AG08396 (cell line): ENCODE data around the gene EHD1.

Source experiments
- DNase-seq: peaks from one replicate; pipeline ENCODE4 v3.0.0; 2012; ENCODE audit warnings: low spot score, mixed read lengths

EHD1 gene

DNA sequence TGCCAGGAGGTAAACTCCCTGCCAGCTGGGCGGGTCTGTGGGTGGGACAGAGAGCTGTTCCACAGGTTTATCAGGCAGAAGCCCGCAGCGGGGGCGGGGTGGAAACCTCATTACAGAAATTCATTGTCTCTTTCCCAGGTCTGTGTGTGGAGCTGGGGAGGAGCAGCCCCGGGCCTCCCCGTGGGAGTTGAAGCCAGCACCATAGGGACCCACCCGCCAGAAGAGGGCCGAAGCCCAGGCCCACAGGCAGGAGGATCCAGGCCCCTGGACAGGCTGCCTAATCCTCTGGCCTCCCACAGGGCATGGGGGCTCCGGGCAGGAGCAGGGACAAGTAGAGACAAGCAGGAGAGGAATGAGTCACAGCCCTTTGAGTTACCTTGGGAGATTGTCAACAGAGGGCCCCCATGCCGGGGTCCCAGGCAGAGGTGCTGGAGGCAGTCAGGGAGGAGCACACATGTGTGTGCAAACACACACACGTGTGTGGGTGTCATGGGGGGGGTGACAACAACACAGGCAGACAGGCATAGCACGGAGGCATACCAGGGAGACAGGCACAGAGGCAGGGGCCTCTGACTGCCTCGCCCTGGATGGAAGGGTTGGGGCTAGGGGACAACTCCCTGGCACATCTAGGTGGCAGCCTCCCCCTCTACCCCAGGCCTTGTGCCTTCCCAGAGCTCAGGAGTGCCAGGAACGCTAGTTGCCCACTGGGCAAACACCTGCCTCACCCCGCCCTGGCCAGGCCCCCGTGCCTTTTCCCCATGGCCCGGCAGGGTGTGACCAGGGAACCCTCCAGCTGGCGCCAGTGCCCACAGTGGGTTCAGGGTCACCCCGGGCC, 35.4 kb downstream of the EHD1 start:
- DNase-seq, result no peak

DNA sequence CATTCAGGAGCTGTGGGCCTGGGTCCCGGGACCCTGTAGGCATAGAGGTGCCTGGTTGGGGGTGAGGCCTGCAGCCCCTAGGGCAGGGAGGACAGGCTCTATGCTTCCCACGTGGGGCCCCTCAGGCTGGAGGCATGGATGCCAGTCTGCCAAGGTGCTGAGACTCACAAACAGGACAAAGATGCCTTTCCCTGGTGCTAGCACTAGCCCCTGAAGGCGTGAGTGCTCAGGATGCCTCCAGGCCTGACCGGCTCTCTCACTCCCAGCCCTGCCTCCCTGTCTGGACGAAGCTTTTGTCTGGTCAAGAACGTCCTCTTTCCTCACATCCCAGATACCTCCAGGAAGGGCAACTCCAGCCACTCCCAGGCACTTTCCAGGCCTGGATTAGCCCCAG, 36.1 kb downstream of the EHD1 start:
- no peak for DNase-seq

DNA sequence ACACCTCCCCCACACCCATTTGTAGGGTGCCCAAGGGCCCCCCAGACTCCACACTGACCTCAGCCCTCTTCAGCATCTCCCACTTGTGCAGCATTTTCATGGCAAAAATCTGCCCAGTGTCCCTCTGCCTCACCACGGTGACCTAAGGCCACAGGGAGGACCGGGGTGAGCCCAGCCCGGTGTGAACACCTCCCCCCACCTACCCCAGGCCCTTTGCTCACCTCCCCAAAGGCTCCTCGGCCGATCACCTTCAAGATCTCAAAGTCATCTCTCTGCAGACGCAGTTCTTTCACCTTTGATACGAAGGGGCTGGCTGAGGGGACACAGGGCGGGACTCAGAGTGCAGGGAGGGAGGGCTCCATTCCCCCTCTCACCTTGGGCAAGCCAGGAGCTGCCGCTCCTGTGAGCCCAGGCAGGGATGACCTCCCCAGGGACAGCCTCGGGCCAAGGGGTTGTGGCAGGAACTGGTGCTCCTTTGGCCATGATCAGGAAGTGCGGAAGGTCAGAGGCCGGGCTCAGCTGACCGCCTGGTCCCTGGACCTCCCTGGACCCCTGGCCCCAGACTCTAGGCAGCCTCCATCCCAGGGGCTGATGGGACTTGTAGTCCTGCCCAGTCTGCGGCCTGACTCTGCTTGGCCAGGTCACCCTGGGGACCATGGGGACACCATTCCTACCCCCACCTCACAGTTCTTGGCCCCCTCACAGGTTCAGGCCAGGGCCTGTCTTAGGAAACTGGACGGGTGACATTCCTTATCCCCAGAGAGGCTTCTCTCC, 36.6 kb downstream of the EHD1 start:
- DNase-seq, result no peak

DNA sequence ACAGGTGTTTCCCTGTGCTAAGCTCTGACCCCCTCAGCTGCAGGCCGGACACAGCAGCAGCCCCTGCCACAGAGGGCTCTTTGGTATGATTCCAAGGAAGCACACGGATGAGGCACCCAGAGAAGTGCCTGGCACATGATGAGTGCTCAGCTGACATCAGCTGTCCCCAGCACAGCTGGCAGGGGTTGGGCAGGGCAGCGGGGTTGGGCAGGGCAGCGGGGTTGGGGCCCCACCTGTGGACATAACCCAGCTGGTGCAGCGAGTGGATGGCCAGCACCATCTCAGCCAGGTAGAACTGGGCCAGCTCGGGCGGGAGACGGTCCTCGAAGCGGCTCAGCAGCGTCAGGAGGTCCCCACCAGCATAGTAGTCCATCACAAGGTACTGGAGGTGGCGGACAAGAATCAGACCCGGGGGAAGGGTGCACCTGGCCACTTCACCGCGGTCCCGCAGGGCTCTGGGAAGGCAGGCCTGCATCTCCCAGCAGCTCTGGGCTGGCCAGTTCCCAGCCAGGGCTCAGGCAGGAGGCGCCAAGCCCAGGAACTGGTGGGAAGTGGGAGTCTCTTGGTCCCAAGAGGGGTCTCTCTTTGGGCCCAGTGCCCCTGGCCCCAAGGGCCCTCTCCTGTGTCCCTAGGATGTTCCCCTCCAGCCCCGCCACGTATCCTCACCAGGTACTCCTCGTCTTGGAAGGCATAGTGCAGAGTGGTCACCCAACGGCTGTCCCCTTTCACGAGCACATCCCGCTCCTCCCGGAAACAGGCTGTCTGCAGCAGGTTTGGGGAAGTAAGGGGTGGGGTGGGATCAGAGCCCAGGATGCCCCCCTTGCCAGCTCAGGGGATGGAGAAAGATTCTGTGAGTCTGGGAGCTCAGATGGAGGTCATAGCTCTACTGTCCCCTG, 38.3 kb downstream of the EHD1 start:
- no peak for DNase-seq

DNA sequence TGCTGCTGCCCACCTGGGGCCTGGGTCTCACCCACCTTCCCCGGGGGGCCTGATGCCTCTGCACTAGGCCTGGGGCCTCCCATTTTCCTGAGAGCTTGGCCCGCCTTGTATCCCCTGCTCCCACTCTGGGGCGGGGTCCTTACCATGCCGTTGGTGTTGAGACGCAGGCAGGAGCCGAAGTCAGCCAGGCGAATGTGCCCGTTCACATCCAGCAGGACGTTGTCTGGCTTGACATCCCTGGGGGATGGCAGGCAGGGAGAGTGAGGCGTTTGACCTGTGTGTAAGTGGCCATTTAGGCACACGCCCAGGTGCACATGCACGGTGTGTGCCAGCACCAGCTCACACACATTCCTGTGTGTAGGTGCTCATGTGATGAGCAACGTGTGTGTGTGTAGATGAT, 39.1 kb downstream of the EHD1 start:
- DNase-seq, result no peak

DNA sequence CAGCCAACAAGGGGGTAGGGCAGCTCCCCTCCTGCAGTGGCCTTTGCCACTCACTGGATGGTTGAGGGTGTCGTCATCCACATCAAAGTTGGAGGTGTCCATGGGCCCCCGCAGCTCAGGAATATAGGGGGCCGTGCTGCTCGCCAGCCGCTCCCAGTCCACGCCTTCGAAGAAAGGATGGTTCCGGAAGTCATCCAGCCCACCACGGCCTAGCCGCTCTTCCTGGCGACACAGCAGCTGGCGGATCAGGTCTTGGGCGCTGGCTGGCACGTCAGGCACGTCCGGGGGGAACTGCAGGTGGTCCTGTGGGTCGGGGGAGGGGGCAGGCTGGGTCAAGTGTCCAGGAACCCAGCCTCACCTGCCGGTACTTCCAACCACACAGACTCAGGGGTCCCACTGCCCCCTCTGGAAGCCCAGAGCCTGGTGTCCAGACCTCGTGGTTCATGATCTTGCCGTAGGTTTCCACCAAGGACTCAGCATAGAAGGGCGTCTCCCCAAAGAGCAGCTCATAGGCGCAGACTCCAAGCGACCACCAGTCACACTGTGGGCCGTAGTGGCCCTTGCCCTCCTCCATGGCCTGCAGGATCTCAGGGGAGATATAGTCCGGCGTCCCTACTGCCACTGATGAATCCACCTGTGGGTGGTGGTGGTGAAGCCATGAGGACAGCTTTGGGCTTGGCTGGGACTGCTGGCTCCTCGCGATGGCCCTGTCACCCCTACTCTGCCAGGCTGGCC, 39.7 kb downstream of the EHD1 start:
- DNase-seq, result no peak

DNA sequence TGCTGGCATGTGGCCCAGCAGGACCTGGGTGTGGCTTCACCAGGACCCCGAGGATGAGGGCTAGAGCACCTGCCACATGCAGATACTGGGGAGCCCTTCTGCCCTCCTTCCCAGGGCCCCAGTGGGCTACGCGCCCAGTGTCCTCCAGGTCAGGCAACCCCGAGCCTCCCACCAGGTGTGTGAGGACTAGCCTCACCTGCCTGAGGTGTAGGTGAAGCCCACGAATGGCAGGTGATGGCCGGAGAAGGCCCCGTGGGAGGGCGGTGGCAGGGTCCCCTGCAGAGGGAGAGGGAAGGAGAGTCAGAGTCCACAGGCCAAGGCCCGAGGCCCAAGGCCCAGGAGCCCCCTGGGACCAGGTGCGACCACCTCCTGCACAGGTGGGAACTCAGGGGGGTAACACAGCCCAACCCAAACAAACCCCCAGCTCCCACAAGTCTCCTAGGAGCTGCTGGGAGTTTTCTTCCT, 40.5 kb downstream of the EHD1 start:
- no peak for DNase-seq

DNA sequence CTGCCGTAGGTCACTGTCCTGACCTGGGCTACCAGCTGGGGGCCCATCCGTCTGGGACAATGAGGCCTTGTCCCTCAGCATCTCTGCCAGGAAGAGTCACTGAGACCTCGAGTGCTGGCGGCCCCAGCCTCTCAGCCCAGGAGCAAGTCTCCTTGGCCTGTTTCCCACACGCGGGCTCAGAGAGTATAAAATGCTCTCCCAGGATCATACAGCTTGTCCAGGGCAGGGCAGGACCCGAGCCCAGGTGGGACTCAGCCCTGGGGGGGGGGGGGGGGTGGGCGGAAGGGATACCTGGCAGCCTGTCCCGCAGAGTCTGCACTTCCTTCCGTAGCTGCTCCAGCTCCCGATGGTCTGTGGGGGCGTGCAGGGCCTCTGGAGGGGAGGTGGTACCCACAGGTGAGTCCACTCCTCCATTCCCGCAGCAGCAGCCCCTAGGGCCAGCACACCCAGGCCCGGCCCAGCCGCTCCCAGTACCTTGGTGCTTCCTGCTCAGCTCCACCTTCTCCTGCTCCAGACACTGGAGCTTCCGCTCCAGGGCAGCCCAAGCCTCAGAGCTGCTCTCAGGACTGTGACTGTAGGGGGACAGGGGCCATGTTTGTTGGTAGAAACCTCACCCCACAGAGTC, 41.9 kb downstream of the EHD1 start:
- DNase-seq, result no peak

DNA sequence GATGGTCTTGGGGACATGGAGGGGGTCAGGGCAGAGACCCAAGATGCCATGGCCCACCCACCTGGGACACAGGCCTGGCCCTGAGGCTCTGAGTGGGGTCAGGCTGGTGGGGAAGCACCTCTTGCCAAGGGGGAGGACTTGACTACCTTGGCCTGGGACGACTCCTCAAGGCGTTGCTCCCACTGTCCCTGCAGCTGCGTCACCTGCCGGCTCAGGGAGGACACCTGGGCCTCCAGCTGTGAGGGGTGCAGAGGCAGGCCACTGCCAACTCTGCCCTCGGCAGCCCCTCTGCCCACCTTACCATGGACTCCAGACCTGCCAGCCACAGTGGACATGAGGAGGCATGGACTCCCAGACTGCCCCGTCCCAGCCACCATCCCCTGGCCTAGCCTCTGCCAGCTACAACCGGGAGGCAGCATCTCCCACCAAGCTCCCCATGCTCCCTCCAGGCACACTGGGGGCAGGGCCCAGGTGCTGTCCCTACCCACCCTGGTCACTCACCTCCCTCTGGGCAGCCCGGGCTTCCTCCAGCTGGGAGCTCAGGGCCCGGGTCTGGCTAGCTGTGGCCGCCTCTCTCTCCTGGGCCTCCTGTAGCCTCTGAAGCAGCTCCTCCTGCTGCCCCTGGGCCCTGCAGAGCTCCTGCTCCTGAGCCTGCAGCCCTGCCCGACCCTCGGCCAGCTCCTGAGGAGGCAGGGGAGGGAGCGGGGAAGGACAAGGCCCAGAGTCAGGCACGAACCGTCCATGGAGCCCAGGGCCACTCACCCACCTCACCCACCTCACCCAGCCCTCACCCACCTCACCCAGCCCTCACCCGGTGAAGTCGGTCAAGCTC, 42.6 kb downstream of the EHD1 start:
- no peak for DNase-seq

DNA sequence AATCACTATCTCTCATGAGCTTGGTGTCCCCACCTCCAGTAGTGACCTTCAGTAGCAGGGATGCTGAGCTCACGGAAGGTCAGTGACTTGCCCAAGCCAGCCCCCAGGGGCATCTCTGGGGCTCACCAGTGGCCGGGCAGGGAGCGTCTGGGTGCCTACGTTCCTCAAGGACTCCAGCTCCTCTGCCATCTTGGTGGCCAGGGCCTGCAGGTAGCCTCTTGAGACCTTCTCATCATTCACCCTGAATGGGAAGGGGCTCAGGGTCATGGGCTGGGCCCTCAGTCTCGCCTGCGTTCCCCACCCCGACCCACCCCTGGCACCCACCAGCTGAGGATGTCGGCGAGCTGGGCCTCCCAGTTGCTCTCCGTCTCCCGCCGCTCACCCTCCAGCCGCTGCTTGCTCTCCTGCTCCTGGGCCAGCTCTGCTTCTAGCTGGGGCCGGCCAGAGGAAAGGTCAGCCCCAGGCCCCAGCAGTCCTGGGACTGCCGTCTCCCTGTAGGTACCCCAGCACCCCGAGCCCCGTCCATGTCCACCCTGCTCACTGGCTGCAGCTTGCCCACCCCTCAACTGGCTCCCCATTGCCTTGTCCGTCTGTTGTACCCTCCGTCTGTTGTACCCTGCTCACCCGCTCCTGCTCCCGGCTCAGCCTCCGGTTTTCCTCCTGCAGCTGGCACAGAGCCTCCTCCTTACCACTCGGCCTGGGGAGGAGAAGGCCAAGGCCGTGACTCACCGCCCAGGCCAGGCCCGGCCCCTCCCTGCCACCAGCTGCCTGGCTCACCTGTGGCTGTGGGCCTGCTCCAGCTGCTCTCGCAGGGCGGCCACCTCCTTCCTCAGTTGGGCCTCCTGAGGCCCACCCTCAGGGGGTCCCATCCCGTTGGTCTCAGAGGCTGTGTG, 43.5 kb downstream of the EHD1 start:
- peak; percentile 58 for DNase-seq

DNA sequence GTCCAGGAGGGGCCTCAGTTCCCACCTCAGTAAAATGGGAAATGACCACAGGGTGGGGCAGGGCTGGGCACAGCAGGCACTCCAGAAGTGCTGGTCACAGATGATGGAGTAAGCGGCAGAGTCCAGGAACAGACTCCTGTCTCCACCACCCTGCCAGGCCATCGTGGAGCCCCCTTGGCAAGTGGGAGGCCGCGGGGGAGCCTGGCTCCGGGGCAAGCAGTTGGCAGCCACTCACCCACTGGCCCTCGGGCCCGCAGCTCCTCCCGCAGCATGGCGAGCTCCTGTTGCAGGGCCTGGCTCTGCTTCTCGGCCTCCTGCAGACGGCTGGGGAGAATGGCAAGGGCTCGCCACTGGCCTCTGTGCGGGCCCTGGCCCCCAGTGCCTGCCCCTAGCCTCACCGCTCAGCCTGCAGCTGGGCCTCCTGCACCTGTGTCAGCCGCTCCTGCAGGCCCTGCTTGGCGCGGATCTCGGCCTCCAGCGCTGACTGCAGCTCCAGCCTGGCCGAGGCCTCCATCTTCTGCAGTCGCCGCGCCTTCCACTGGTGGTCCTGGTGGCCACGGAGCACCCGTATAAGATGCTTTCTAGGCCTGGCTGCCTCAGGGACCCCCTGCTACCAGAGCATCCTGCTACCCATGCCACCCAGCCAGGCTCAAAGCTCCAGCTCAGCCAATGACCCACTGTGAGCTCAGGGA, 44.2 kb downstream of the EHD1 start:
- DNase-seq, result no peak

DNA sequence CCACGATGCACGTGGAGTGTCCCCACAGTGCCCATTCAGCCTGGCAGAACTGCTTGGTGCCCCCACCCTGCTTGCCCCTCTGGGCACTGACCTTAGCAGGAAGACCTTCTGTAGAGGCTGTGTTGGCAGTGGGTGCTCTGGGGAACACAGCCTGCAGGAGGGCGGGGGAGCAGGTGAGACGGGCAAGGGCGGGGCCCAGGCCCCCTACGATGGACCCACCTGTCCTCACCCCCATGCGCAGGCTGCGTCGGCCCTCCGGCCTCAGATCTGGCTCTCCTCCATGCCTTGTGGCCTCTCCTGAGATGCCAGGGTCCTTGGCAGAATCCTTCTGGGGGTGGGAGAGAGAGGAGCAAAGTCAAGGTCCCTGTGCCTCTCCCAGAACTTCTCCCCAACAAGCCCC, 44.9 kb downstream of the EHD1 start:
- DNase-seq, result no peak

DNA sequence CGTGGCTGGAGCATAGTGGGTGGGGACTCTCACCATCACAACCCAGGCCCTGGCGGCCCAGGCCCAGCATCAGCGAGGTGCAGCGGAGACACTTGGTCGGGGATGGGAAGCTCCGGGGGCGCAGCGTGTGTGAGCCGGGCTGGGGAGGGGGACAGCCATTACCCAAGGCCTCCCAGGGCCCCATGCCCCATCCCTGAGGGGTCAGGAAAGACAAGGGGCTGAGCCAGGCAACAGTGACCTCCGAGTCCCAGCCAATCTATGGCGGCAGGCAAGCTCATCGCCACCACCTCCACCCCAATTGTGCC, 45.3 kb downstream of the EHD1 start:
- DNase-seq, result no peak

DNA sequence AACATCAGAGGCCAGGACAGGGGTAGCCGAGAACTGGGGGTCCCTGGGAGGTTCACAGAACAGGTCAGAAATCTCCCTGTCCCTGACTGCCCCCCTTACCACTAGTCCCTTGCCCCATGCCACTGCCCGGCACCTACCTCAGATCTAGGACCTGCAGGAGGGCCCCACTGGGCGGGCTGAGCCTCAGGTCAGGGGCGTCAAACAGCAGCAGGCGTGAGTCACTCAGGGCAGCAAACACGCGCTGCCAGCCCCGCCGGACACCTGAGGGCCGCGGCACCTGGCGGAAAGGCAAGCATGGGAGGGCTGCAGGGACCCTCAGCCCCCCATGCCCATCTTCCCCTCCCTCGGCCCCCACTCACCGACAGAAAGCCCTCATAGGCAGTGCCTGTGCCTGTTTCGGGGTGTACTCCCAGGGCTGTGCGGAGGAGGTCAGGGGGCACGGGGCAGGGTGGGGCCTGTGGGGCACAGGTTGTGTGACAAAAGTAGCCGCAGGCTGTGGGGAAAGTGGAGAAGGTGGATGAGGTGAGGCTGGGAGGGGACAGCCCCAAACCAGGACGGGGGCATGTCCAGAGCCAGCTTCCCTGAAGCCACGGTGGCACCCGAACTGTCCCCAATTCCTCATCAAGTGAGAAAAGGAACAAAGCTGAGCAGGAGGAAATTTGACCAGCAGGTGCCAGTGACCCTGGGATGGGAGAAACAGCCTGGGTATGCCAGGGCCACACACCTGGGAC, 45.8 kb downstream of the EHD1 start:
- DNase-seq, result no peak

DNA sequence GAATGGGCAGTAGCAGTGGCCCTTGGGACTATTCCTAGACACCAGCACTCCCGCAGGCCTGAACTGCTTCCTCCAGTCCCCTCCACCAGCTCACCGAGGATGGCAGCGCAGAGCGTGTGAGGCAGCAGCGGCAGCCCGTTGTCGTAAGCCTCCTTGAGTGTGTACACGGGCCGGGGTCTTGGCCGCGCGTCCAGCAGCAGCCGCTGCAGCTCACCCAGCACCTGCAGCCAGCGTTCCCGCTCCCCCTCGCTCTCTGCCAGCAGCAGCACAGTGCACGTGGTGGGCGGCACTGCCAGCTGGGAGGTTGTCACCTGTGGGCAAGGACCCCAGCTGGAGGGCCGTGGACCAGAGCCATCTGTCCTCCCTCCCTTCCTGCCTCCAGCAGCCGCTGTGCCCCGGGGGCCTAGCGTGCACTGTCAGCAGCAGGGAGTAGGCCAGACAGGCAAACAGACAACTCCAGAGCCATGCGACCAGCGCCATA, 47.0 kb downstream of the EHD1 start:
- DNase-seq, result no peak

DNA sequence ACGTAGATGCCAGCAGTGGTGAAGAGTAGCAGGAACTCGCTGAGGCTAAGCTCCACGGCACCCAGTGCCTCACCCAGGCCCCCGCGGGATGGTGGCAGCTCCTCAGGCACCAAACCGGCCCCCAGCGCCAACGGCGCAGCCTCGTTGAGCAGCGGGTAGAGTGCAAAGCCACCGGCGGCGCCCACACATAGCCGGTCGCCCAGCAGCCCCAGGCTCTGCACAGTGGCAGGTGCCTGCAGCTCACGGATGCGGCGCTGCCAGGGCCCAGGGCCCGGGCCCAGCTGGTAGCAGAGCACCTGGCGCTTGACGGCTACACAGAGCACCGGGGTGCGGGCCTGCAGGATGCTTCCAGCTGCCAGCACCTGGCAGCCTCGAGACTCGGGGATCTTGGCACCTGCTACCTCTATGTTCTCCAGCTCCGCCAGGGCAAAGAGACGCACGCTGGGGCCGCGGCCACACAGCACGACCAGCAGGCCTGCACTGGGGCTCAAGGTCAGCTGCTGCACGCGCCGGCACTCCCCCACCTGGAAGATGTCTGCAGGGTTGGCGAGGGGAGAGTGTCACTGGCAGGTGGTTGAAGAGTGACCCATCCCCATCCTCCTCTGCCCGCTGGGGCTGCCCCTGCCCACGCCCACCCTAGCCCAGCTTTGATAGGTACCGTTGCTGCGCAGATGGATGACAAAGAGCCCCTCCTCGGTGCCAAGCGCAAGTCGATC, 48.7 kb downstream of the EHD1 start:
- DNase-seq, result no peak

DNA sequence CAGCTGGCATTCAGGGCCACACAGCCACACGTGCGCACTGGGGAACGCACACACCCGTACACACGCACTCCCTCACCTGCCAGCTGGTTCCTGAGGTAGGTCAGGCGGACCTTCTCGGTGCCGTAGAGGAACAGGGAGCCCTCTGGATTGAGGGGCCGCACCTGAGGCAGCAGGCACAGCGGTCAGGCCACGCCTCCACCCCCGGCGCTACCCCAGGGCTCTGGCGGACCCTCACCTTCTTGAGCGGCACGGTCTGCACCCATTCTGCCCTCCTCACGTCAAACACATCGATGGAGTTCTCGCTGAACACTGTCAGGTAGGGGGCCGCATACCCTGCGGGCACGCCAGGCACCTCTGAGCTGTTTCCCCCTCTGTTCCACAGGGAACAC, 51.0 kb downstream of the EHD1 start:
- DNase-seq, result no peak
